Body of pancreas (tissue), 4 donors: Measurements from ENCODE around the gene ELP2. TPM values are rescaled to one million over a fixed set of nuclear protein-coding genes. Genes with fewer than 3 reads are reported as not detected.
"Not testable (repeated sequence)": the region's sequence is repeated elsewhere in the genome, so short reads cannot be mapped to it uniquely, and the experiment has no call there.

Experiments
- ATAC-seq: fragments of 150-250 bp; one replicate; pipeline ENCODE4 v1.9.1; 2016
- DNase-seq, 4 donors: peaks; one replicate each; pipeline ENCODE4 v3.0.0-alpha.2; 2019
- H3K27ac ChIP-seq, 4 donors: fragments of 200-600 bp; sonication (generic); 1 replicate in 3 of 4; 2 replicates in 1 of 4; pipeline versions ENCODE4 v1.5.1 to v1.6.1; 2016 to 2019; ENCODE audit warnings: mild to moderate bottlenecking in 1 of 4, mixed read lengths in 1 of 4, moderate library complexity in 1 of 4
- H3K27me3 ChIP-seq, 2 donors: fragments of 200-600 bp; sonication (generic); one replicate each; pipeline ENCODE4 v1.6.0; 2016; ENCODE audit warnings: mild to moderate bottlenecking in 1 of 2
- H3K36me3 ChIP-seq, 2 donors: fragments of 200-600 bp; sonication (generic); replicated peaks in 1 of 2; 2 replicates each; pipeline ENCODE4 v1.5.1; 2016; ENCODE audit warnings: low read depth in 2 of 2; ENCODE audit not compliant: insufficient read depth in 1 of 2
- H3K4me1 ChIP-seq: fragments of 200-600 bp; sonication (generic); one replicate; pipeline ENCODE4 v1.6.0; 2016
- H3K4me3 ChIP-seq, 2 donors: fragments of 200-600 bp; sonication (generic); 1 replicate in 1 of 2; 2 replicates in 1 of 2; pipeline ENCODE4 v1.5.1; 2016 to 2019
- H3K9me3 ChIP-seq, 3 donors: fragments of 200-600 bp; sonication (generic); 1 replicate in 2 of 3; 2 replicates in 1 of 3; pipeline ENCODE4 v1.5.1; 2016
- CTCF ChIP-seq, 7 experiments: fragments of 450-650 bp in 4 of 7; fragments of 200-600 bp in 3 of 7; sonication (generic) in 3 of 7; IDR thresholded peaks; one replicate each; pipeline ENCODE4 v1.5.1; 2016 to 2019; ENCODE audit warnings: antibody characterized with exemption in 7 of 7
- POLR2A ChIP-seq, 3 donors: fragments of 450-650 bp; IDR thresholded peaks; one replicate each; pipeline ENCODE4 v1.6.1; 2016; ENCODE audit warnings: antibody characterized with exemption in 3 of 3, mild to moderate bottlenecking in 2 of 3
- WGBS, 2 donors: methylation state at CpG; one replicate each; pipeline ENCODE4 v1.1.5; 2017; 5-methylcytosine and 5-hydroxymethylcytosine counted together
- intact Hi-C: fragments of 100-400 bp; cut with DNase I; formaldehyde crosslinking; loops from one replicate; pipeline ENCODE4 v1.15.1; 2023
- total RNA-seq, 2 donors: library from RNA; depleted of rRNA; stranded (reverse); fragments of >200 nt; gene quantifications; one replicate each; pipeline ENCODE4 v1.1.0, GENCODE V29; 2016

The ELP2 gene
- total RNA-seq, 2 donors from 2014 or later: 44.2 to 56.8 TPM

DNA sequence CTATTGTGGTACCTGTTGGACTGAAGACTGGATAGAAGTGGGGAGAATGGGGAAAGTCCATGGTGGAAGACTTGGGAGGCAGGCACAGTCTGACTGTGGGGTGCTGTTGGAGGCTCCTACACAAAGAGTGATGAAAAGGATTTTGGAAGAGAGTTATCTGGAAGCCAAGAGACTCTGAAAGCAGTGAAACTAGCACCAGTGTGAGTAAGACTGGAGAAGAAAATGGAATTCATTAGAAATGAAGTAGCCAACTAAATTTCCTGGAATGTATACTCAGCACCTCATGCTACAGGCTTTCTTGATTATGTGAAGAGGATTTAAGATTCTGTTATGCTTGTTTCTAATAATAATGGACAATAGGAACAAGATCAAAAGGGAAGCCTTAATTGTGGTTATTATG lies 27.7 kb downstream of the ELP2 start:
- ATAC-seq (no peak), DNase-seq (no peak)
- Histone ChIP-seq H3K4me3 (no peak overlapping the region), H3K27ac (no peak overlapping the region), H3K9me3 (no peaks in the 10 kb centered on the region), H3K27me3 (no peaks in the 10 kb centered on the region), H3K4me1 (no peaks in the 10 kb centered on the region), H3K36me3 (peaks cover 5 to 22% of the 10 kb centered on the region in 2 donors)
- TF ChIP-seq POLR2A (IDR thresholded peaks at IDR 0.05): no peak
- no peak for TF ChIP-seq CTCF (IDR thresholded peaks at IDR 0.05)
- intact Hi-C loops: no loop called here

DNA sequence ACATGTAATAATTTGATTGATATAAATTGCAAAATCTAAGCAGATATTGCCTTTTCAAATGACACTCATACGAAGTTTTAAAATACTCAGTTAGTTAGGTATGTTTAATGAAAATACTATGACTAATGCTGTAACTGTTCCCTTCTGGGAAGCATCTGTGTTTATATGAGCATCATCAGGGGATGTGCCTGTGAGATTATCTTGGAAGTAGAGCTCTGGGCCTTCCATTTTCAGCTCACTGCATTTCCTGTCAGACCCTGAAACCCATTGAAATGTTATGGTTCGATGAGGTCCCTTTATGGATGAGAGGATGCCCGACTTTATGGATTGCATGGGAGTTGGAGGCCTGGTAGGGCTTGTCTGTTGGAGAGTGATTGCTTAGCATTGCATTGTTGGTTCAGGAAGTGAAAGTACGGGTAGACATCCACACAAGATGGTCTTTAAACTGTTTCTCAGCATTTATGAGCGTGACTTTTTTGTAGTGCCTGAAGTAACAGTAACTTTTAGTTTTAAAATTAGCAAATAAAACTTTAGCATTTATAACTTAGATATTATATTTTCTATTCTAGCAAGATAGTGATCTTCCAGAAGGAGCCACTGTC lies 28.7 kb downstream of the ELP2 start:
- Histone ChIP-seq H3K36me3 (peaks cover 5 to 21% of the 10 kb centered on the region in 2 donors), H3K27me3 (no peaks in the 10 kb centered on the region), H3K4me1 (no peaks in the 10 kb centered on the region), H3K27ac (no peak overlapping the region), H3K9me3 (no peaks in the 10 kb centered on the region), H3K4me3 (no peak overlapping the region)
- DNase-seq (no peak), ATAC-seq (no peak)
- 82 to 89% methylated on average over 5 of the region's 5 CpGs for WGBS, 2 donors
- intact Hi-C loops: no loop called here
- TF ChIP-seq CTCF (IDR thresholded peaks at IDR 0.05): no peak
- TF ChIP-seq POLR2A (IDR thresholded peaks at IDR 0.05): no peak

- intact Hi-C loops: no loop called here
- no peaks in the 10 kb centered on the region for H3K27me3 ChIP-seq
- H3K4me1 ChIP-seq: no peaks in the 10 kb centered on the region
- peaks cover 5 to 18% of the 10 kb centered on the region in 2 donors for H3K36me3 ChIP-seq
- ATAC-seq (no peak), DNase-seq (no peak)
- H3K27ac ChIP-seq: no peak overlapping the region
- TF ChIP-seq CTCF (IDR thresholded peaks at IDR 0.05) (no peak), POLR2A (IDR thresholded peaks at IDR 0.05) (no peak)
- H3K4me3 ChIP-seq: no peak overlapping the region
- no peaks in the 10 kb centered on the region for H3K9me3 ChIP-seq
- WGBS, 2 donors: 87 to 91% methylated on average over 4 of the region's 4 CpGs
Observed at GRCh38 chr18:36160959-36161371, 31.3 kb downstream of the ELP2 start.

DNA sequence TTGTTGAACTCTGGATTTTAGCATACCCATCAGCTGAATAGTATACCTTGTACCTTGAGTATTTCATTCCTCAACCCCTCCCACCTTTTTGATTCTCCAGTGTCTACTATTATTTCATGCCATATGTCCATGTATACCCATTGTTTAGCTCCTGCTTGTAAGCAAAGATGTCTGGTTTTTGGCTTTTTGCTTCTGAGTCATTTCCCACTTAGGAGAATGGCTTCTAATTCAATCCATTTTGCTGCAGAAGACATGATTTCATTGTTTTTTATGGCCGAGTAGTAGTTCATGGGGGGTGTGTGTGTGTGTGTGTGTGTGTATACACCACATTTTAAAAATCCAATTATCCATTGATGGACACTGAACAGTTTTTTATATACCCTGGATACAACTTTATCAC lies 33.3 kb downstream of the ELP2 start:
- intact Hi-C loops: no loop called here
- Histone ChIP-seq H3K4me3 (no peak overlapping the region), H3K27me3 (no peaks in the 10 kb centered on the region), H3K9me3 (no peaks in the 10 kb centered on the region), H3K4me1 (no peaks in the 10 kb centered on the region), H3K36me3 (peaks cover 5 to 17% of the 10 kb centered on the region in 2 donors), H3K27ac (no peak overlapping the region)
- ATAC-seq: no peak
- whole genome bisulfite sequencing, 2 donors: 81 to 90% methylated on average over 1 of the region's 1 CpG
- no peak for DNase-seq
- TF ChIP-seq CTCF (IDR thresholded peaks at IDR 0.05) (no peak), POLR2A (IDR thresholded peaks at IDR 0.05) (no peak)

DNA sequence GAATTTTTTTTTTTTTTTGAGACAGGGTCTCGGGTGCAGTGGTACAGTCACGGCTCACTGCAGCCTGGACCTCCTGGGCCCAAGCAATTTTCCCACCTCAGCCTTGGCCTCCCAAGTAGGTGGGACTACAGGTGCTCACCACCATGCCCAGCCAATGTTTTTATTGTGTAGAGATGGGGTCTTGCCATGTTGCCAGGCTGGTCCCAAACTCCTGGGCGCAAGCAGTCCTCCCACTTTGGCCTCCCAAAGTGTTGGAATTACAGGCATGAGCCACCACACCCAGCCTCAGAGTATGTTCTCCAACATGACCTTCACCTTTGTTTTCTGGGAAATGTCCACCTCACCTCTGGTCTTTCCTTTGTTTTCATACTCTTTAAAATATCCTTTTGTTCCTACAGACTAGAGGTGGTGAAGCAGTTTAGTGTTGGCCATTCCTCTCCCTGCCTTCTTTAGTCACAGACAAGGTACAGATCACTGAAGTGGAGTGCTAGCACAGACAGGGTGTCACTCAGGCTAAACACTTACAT lies 38.1 kb downstream of the ELP2 start:
- no peak for DNase-seq
- H3K27me3 ChIP-seq: no peaks in the 10 kb centered on the region
- ATAC-seq: no peak
- no peak for TF ChIP-seq CTCF (IDR thresholded peaks at IDR 0.05)
- TF ChIP-seq POLR2A (IDR thresholded peaks at IDR 0.05): no peak
- no peak overlapping the region for H3K4me3 ChIP-seq
- H3K4me1 ChIP-seq: no peaks in the 10 kb centered on the region
- H3K27ac ChIP-seq: no peak overlapping the region
- H3K9me3 ChIP-seq: no peaks in the 10 kb centered on the region
- intact Hi-C loops: no loop called here
- peaks cover 17% of the 10 kb centered on the region in 2 donors for H3K36me3 ChIP-seq
- 99 to 100% methylated on average over 3 of the region's 3 CpGs for WGBS, 2 donors

DNA sequence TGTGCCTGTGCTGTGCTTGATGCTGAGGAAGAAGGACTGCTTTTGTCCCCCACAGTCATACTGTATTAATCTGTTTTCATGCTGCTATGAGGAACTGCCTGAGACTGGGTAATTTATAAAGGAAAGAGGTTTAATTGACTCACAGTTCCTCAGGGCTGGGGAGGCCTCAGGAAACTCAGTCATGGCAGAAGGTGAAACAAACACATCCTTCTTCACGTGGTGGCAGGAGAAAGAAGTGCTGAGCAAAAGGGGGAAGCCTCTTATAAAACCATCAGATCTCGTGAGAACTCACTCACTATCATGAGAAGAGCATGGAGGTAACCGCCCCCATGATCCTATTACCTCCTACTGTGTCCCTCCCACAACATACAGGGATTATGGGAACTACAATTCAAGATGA lies 38.6 kb downstream of the ELP2 start:
- H3K4me3 ChIP-seq, H3K27me3 ChIP-seq, H3K9me3 ChIP-seq, H3K4me1 ChIP-seq, DNase-seq, intact Hi-C loops, ATAC-seq, H3K27ac ChIP-seq: not testable (repeated sequence)
- H3K36me3 ChIP-seq: peaks cover 17 to 18% of the 10 kb centered on the region in 2 donors
- WGBS, 2 donors: 79 to 98% methylated on average over 3 of the region's 3 CpGs
